GM12874 (cell line): ENCODE results near the gene ZBTB17.

Experiments used
- CTCF ChIP-seq: IDR thresholded peaks from 2 replicates; pipeline ENCODE4 v1.5.1; 2011; ENCODE audit warnings: low read depth, mild to moderate bottlenecking, control low read depth, low read length, moderate library complexity; ENCODE audit not compliant: insufficient read depth

ZBTB17 gene

GRCh38 chr1:15960808-15961207, 15.1 kb downstream of the ZBTB17 start:
- no peak for TF ChIP-seq CTCF

DNA sequence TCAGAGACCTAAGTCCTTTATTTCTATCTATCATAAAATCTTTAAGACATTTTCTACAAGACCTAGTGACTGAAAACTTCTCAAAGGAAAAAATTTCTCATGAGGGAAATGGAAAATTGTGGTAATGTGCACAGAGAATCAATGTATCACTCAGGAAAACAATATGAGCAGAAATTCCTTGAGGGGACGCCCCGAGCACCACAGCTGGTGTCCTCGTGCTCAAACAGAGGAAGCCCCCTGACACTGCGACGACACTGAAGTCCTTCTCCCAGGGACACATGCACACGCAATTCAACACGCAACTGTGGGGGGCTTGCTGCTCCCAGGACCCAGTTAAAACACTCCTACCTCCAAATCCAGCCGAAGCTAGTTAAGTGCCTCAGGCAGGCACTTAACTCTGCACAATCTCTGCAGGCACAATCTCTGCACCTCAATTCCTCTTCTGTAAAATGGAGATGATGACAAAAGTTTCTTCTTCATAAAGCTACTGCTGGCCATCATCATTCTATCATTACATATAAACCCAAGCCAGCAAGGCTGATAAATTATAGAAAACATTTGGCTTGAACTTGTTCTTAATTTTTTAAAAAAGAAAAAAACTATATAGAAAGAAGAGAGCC, 16.0 kb downstream of the ZBTB17 start:
- TF ChIP-seq CTCF, result no peak

DNA sequence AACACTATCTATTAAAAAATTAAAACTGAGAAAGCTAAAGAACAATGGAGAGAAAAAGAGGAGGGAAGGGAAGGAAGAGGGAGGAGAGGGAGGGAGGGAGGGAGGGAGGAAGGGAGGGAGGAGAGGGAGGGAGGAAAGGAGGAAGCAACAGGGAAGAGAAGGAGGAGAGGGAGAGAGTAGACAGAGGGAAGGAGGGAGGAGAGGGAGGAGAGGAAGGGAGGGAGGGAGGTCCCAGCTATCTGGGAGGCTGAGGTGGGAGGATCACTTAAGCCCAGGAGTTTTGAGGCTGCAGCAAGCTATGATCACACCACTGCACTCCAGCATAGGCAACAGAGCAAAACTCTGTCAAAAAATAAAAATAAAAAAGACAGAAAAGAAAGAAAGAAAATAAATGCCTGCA, 16.5 kb downstream of the ZBTB17 start:
- no peak for TF ChIP-seq CTCF

GRCh38 chr1:15958793-15959192, 17.1 kb downstream of the ZBTB17 start:
- 0 out of 2 replicates have a peak, but pooled peaks have one; percentile 2 for TF ChIP-seq CTCF

- no peak for TF ChIP-seq CTCF
Observed at GRCh38 chr1:15958111-15958510, 17.8 kb downstream of the ZBTB17 start.

DNA sequence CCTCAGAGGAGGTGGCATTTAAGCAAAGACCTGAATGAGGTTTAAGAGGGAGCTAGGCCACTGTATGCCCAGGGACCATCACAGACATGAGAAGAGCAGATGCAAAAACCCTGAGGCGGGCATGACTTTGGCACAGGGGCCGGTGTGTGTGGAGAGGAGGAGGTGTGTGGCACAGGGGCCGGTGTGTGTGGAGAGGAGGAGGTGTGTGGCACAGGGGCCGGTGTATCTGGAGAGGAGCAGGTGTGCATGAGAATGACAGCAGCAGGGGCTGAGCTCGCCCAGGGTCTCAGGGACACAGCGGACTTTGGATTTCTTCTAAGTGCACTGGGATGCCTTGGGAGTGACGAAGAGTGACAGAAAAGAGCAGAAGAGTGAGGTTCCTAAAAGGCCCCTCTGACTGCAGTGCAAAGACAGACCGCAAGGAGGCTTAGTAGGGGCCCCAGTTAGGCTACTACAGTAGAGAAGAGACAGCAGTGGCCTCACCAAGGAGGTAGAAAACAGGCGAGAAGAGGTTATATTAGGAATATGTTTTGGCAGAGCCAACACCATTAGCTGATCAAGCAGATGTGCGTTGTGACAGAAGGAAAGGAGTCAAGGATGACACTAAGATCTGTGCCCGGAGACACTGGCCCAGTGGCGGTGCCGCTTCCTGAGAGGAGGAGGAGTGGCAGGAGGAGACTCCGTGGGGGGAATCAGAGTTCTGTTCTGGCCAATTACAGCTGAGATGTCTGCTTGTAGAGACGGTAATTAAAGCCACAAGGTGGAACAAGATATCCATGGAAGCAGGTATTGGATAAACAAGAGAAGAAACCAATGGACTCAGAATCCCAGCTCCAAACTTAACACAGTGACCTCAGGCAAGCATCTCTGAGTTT, 18.4 kb downstream of the ZBTB17 start:
- no peak for TF ChIP-seq CTCF

- no peak for TF ChIP-seq CTCF
Observed at GRCh38 chr1:15956150-15956549, 19.8 kb downstream of the ZBTB17 start.
